Activated CD4-positive, alpha-beta memory T cell treated with anti-CD3 and anti-CD28 coated beads, Interleukin-2, amount 10 ng/mL, durations not matched to agents 7 days and 5 days (primary cell): ENCODE measurements around the gene CHRNB1. TPM values are rescaled to one million over a fixed set of nuclear protein-coding genes. Genes with fewer than 3 reads are reported as not detected.

ENCODE experiments used
- CTCF ChIA-PET: fragments of 350-600 bp; sonication (Branson Sonifier 250); formaldehyde crosslinking; loops from one replicate; lab custom pipeline; 2021; ENCODE audit warnings: antibody characterized with exemption, inconsistent platforms; lab: Charles Lee
- POLR2A ChIA-PET: fragments of 350-600 bp; sonication (Branson Sonifier 250); formaldehyde crosslinking; loops from one replicate; lab custom pipeline; 2021; ENCODE audit warnings: antibody characterized with exemption; lab: Charles Lee
- DNase-seq: peaks from one replicate; pipeline ENCODE4 v3.0.0-alpha.2; 2020
- H3K27ac Mint-ChIP-seq: one replicate; pipeline ENCODE4 v1.8.0; 2021; ENCODE audit warnings: mild to moderate bottlenecking, mixed read lengths
- H3K27me3 Mint-ChIP-seq: one replicate; pipeline ENCODE4 v1.8.0; 2021; ENCODE audit warnings: mixed read lengths
- H3K36me3 Mint-ChIP-seq: one replicate; pipeline ENCODE4 v1.8.0; 2021; ENCODE audit warnings: low read depth, mixed read lengths
- H3K4me1 Mint-ChIP-seq: one replicate; pipeline ENCODE4 v1.8.0; 2021; ENCODE audit warnings: mixed read lengths
- H3K4me3 Mint-ChIP-seq: one replicate; pipeline ENCODE4 v1.8.0; 2021; ENCODE audit warnings: mild to moderate bottlenecking, mixed read lengths
- H3K9me3 Mint-ChIP-seq: one replicate; pipeline ENCODE4 v1.8.0; 2021; ENCODE audit warnings: mixed read lengths
- total RNA-seq, 2 experiments: library from RNA; stranded (reverse); gene quantifications; one replicate each; pipeline ENCODE4 v1.2.3, GENCODE V29; 2021

The CHRNB1 gene
- total RNA-seq, 2 experiments from 2014 or later = 13.0 to 14.6 TPM

DNA sequence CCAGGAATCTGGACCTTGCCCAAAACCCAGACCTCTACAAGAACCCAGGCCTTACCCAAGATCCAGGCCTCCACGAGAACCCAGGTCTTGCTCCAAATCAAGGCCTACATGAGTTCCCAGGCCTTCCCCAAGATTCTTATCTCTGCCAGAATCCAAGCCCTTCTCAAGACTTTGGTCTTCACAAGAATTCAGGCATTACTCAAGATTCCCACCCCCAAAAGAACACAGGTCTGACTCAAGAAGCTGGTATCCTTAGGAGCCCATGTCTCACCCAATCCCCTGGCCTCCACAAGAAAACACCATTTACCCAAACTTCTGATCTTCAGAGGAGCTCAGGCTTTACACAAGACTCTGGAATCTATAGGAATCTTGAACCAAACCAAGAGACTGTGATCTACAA is 13.6 kb upstream of the CHRNB1 start:
- ChIA-PET CTCF (interaction anchor here (1.1 kb wide), 1 partner anchor 8 kb away, joined by 4 read pairs; no protein-coding TSS in a partner anchor), POLR2A (interaction anchor here (1.2 kb wide), 1 partner anchor 141 kb away, joined by 3 read pairs; no protein-coding TSS in a partner anchor)
- Mint-ChIP-seq H3K4me3 (no peak overlapping the region), H3K27me3 (peaks cover 1% of the 10 kb centered on the region), H3K36me3 (peaks cover 4% of the 10 kb centered on the region), H3K9me3 (no peaks in the 10 kb centered on the region), H3K27ac (no peak overlapping the region), H3K4me1 (peaks cover 10% of the 10 kb centered on the region)
- DNase-seq = no peak

DNA sequence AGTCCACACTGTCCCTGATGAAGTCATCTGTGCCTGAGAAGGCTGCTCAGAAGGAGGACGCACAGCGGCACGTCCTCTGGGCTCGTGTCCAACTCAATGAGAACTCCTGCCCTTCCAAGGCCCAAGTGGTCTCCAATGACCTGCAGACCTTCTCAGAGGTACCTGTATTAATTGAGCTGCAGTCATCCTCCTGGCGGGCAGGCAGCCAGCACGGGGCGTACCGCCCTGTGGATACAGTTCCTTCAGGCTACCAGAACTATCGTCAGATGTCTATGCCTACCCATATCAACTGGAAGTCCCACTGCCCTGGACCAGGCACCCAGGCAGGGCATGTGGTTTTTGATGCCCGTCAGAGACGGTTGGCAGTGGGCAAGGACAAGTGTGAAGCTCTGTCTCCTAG is 12.6 kb upstream of the CHRNB1 start:
- Mint-ChIP-seq H3K9me3 (no peaks in the 10 kb centered on the region), H3K27ac (no peak overlapping the region), H3K36me3 (peaks cover 6% of the 10 kb centered on the region), H3K4me1 (peaks cover 18% of the 10 kb centered on the region), H3K4me3 (no peak overlapping the region), H3K27me3 (peaks cover 1% of the 10 kb centered on the region)
- DNase-seq = no peak
- CTCF ChIA-PET = interaction anchor here (0.8 to 1.1 kb wide), 2 partner anchors 9 to 12 kb away, joined by 3 to 4 read pairs; no protein-coding TSS in a partner anchor
- POLR2A ChIA-PET = interaction anchor here (0.7 kb wide), 1 partner anchor 49 kb away, joined by 3 read pairs; no protein-coding TSS in a partner anchor

DNA sequence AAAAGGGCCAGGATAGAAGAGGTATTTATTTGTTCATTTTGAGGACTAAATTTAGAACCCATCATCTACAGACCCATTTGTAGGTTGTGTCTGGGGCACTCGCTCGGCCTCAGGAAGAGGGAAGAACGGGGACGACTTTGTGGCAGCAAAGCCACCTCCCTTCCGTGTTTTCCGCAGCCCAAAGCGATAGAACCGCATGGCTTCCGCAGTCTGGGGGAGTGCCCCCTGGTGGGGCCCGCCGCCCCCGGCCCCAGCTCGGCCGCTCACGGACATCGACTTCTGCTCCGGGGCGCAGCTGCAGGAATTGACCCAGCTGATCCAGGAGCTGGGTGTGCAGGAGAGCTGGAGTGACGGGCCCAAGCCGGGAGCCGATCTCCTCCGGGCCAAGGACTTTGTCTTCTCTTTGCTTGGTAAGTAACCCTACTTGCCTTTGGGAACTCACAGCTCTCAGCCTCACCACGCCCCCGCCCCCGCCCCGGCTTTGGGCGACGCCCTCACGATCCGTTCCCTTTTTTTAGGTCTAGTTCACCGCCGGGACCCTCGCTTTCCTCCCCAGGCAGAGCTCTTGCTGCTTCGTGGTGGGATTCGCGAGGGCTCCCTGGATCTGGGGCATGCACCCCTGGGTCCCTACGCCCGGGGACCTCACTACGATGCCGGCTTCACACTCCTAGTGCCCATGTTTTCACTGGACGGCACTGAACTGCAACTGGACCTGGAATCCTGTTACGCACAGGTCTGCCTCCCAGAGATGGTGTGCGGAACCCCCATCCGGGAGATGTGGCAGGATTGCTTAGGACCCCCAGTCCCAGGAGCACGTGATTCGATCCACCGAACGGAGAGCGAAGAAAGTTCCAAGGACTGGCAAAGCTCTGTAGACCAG is 8.9 kb upstream of the CHRNB1 start:
- Mint-ChIP-seq H3K9me3 (no peaks in the 10 kb centered on the region), H3K4me3 (peak overlapping the region; percentile 90), H3K27ac (peak overlapping the region; percentile 98), H3K4me1 (peaks cover 45% of the 10 kb centered on the region), H3K27me3 (peaks cover 26% of the 10 kb centered on the region), H3K36me3 (peaks cover 20% of the 10 kb centered on the region)
- DNase-seq = peak; percentile 75
- ChIA-PET CTCF (interaction anchor here (0.6 to 4.2 kb wide), 37 partner anchors 11 to 408 kb away, joined by 3 to 53 read pairs (median 6); partner anchors contain the start of genes ACADVL, ACAP1, CHRNB1 and DLG4), POLR2A (interaction anchor here (0.8 to 14.4 kb wide), 23 partner anchors 9 to 251 kb away, joined by 3 to 232 read pairs (median 8); partner anchors contain the start of genes ACAP1, CHRNB1, MPDU1 and NEURL4)

DNA sequence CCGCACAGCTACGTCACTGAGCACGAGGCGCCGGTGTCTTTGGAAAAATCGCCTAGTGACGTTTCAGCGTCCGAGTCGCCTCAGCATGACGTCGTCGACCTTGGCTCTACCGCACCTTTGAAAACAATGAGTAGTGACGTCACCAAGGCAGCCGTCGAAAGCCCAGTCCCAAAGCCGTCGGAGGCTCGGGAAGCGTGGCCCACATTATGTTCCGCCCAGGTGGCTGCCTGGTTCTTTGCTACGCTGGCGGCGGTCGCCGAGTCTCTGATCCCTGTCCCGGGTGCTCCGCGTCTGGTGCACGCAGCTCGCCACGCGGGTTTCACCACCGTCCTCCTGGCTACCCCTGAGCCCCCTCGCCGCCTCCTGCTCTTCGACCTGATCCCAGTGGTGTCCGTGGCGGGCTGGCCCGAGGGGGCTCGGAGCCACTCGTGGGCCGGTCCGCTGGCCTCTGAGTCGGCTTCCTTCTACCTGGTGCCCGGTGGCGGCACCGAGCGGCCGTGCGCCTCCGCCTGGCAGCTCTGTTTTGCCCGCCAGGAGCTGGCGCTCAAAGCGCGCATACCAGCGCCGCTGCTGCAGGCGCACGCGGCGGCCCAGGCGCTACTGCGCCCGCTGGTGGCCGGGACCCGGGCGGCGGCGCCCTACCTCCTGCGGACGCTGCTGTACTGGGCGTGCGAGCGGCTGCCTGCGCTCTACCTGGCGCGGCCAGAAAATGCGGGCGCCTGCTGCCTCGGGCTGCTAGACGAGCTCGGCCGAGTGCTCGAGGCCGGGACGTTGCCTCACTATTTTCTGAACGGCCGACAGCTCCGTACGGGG is 8.1 kb upstream of the CHRNB1 start:
- ChIA-PET POLR2A (interaction anchor here (1.0 to 14.4 kb wide), 23 partner anchors 9 to 250 kb away, joined by 3 to 232 read pairs (median 8); partner anchors contain the start of genes ACAP1, CHRNB1, MPDU1 and NEURL4), CTCF (interaction anchor here (0.6 to 4.2 kb wide), 39 partner anchors 10 to 407 kb away, joined by 3 to 53 read pairs (median 6); partner anchors contain the start of genes ACADVL, ACAP1, CHRNB1 and DLG4)
- peak overlapping the region; percentile 98 for H3K27ac Mint-ChIP-seq
- H3K9me3 Mint-ChIP-seq = no peaks in the 10 kb centered on the region
- DNase-seq = peak; percentile 85
- H3K27me3 Mint-ChIP-seq = peaks cover 34% of the 10 kb centered on the region
- peaks cover 45% of the 10 kb centered on the region for H3K4me1 Mint-ChIP-seq
- peak overlapping the region; percentile 90 for H3K4me3 Mint-ChIP-seq
- peaks cover 20% of the 10 kb centered on the region for H3K36me3 Mint-ChIP-seq

DNA sequence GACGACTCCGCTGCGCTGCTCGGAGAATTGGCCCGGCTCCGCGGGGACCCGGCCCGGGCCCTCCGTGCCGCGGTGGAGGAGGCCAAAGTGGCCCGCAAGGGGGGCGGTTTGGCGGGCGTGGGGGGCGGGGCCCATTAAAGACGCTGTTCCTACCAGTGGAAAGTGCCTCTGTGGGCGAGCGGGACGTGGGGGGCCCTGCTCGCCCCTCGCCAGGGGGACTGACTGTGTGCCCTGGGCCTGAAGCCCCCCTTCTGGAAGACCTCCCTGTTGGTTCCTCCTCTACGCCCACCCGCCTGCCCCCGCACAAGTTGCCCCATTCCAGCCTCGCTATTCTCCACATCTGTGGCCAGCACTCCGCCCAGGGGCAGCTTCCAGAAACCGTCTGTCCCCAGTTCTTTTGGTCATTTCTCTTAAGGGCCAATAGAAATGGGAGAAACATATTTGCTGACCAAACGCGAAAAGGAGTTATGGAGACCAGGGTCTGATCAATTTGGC is 7.4 kb upstream of the CHRNB1 start:
- Mint-ChIP-seq H3K27ac (peak overlapping the region; percentile 24), H3K4me3 (peak overlapping the region; percentile 90), H3K36me3 (peaks cover 20% of the 10 kb centered on the region), H3K9me3 (no peaks in the 10 kb centered on the region), H3K4me1 (peaks cover 45% of the 10 kb centered on the region), H3K27me3 (peaks cover 39% of the 10 kb centered on the region)
- DNase-seq = no peak
- ChIA-PET POLR2A (interaction anchor here (1.0 to 14.4 kb wide), 15 partner anchors 9 to 249 kb away, joined by 3 to 232 read pairs (median 20); partner anchors contain the start of genes ACAP1, CHRNB1, MPDU1 and POLR2A), CTCF (interaction anchor here (0.6 to 4.2 kb wide), 24 partner anchors 9 to 250 kb away, joined by 3 to 53 read pairs (median 8); partner anchors contain the start of genes ACADVL, CHRNB1, DLG4 and FXR2)

DNA sequence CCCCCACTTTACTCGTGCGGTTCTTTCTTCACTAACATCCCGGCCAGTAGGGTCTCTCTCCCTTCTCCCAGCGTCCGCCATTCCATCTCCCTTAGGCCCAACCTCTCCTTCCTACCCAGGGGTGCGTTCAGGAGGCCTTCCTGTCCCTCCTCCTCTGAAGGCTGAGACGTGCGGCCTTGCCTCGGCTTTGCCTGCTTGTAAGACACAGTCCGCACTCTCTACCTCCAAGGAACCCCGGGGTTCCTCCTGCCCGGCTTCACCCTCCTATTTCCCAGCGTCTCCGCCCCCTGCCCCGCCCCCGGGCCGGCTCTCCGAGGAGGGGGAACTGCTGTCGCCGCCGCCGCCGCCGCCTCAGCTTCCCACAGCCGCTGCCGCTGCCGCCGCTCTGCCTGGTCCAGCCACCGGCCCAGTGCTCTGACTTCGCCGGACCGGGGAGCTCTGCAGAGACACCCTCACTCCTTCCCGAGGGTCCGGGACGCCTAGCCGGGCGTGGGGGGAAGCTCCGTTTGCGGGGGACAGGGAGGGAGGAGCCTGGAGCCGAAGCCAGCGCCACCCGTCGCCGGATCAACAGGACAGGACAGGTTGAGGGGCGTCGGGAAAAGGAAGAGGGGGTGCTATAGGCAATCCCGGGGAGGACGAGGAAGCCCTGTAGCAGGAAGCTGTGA is 6.8 kb upstream of the CHRNB1 start:
- peak; percentile 59 for DNase-seq
- ChIA-PET CTCF (interaction anchor here (0.7 to 4.2 kb wide), 5 partner anchors 17 to 305 kb away, joined by 3 to 53 read pairs (median 18); partner anchors contain the start of gene NEURL4), POLR2A (interaction anchor here (1.5 to 14.4 kb wide), 6 partner anchors 16 to 249 kb away, joined by 3 to 232 read pairs (median 26); partner anchors contain the start of genes ACAP1, MPDU1, POLR2A and SENP3)
- Mint-ChIP-seq H3K4me3 (peak overlapping the region; percentile 69), H3K4me1 (peaks cover 45% of the 10 kb centered on the region), H3K27me3 (peaks cover 42% of the 10 kb centered on the region), H3K9me3 (no peaks in the 10 kb centered on the region), H3K36me3 (peaks cover 20% of the 10 kb centered on the region), H3K27ac (peak overlapping the region; percentile 24)

DNA sequence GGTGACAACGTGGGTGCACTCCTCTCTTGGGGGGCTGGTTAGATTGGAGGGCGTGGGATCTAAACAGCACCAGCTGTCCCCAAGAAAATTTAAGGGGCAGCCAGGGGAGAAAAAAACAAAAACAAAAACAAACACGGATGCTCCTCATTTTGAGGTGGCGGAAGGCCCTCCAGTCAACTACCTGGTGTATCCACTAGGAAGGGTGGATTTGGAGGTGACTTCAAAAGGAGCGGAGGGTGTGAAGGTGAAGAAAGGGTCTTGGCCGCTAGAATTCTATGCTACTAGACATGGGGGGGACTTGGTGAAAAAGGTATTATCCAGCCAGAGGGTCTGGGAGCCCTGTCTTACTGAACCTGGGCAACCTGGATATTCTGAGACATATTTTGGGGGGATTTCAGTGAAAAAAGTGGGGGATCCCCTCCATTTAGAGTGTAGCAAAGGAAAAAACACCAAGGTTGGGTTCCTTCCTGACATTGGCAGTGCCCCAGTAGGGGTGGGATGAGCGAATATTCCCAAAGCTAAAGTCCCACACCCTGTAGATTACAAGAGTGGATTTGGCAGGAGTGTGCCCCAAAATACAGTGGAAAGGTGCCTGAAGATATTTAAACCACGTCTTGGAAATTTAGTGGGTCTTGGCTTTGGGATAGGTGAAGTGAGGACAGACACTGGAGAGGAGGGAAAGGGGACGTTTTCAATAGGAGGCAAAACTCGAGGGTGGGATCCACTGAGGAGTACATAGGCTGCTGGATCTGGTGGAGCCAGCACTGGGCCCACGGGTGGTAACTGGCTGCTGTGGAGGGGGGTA is 6.0 kb upstream of the CHRNB1 start:
- Mint-ChIP-seq H3K27me3 (peaks cover 48% of the 10 kb centered on the region), H3K4me1 (peaks cover 45% of the 10 kb centered on the region), H3K9me3 (no peaks in the 10 kb centered on the region), H3K27ac (no peak overlapping the region), H3K36me3 (peaks cover 20% of the 10 kb centered on the region), H3K4me3 (peak overlapping the region; percentile 69)
- CTCF ChIA-PET = interaction anchor here (0.7 to 4.2 kb wide), 3 partner anchors 16 to 304 kb away, joined by 3 to 53 read pairs (median 18); no protein-coding TSS in a partner anchor
- POLR2A ChIA-PET = interaction anchor here (1.5 to 14.4 kb wide), 3 partner anchors 16 to 103 kb away, joined by 3 to 232 read pairs (median 40); partner anchors contain the start of genes ACAP1, POLR2A, SLC35G6 and ZBTB4
- DNase-seq = no peak

DNA sequence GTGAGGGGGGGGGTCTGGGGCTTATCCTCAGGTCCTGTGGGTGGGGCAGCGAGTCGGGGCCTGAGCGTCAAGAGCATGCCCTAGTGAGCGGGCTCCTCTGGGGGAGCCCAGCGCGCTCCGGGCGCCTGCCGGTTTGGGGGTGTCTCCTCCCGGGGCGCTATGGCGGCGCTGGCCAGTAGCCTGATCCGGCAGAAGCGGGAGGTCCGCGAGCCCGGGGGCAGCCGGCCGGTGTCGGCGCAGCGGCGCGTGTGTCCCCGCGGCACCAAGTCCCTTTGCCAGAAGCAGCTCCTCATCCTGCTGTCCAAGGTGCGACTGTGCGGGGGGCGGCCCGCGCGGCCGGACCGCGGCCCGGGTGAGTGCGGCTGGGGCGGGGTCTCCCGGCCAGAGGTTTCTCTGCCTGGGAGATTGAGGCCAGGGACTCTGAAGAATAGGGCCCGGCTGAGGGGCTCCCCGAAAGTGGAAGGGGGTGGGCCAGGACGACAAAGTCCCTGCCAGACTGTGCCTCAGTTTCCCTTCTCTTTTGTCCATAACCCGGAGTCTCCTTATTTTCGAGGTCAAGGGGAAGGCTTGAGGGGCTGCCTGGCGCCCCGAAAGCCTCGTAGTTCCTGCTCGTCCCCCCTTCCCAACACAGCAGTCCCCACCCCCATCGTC is 5.3 kb upstream of the CHRNB1 start, which contains the start of gene FGF11:
Gene FGF11, plus strand, starts transcription at position 51 of the 651 bp plus-strand sequence. Its CDS starts 109 bp downstream, at position 160.
- Mint-ChIP-seq H3K4me1 (peaks cover 45% of the 10 kb centered on the region), H3K9me3 (no peaks in the 10 kb centered on the region), H3K36me3 (peaks cover 20% of the 10 kb centered on the region), H3K27ac (no peak within 1 kb of the TSS), H3K4me3 (peak within 1 kb of the TSS; percentile 74), H3K27me3 (peaks cover 55% of the 10 kb centered on the region)
- POLR2A ChIA-PET = interaction anchor here (0.8 to 14.4 kb wide), 5 partner anchors 16 to 122 kb away, joined by 3 to 232 read pairs (median 5); partner anchors contain the start of genes ACAP1, POLR2A, SLC35G6 and ZBTB4
- CTCF ChIA-PET = interaction anchor here (0.7 to 3.7 kb wide), 3 partner anchors 72 to 395 kb away, joined by 3 to 18 read pairs (median 3); no protein-coding TSS in a partner anchor
- peak; percentile 22 for DNase-seq

DNA sequence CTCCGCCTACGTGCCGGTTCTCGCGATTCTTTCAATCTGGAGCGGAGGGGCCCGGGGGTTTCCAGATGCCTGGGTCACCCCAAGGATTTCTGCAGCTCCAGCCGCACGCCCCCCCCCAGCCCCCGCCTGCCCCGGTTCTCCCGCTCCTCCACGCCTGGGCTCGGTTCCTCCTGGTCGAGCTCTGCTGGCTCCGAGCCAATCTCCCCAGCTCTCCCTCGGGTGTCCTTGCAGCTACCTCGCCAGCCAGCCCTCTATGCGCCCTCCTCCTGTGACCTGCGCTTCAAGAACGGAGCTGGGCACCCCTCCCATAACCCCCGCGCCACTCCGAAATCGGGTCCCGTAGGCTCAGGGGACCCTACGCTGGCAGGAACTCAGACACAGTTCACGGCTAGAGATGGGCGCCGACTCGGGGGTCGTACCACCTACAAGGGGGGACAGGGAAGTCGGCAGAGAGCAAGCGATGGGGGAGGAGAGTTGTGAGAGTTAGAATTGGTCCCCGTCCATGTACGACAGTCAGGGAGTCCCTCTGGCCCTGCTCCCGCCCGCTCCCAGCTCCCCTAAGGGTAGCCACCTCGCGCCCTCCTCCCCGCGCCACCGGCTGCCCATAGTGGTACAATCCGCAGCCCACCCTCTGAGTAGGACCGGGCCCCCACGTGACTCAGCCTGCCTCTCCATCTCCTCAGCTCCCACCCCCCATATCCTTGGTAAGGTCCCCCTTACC is 4.6 kb upstream of the CHRNB1 start:
- Mint-ChIP-seq H3K4me3 (peak overlapping the region; percentile 74), H3K36me3 (peaks cover 20% of the 10 kb centered on the region), H3K27ac (no peak overlapping the region), H3K27me3 (peaks cover 60% of the 10 kb centered on the region), H3K9me3 (no peaks in the 10 kb centered on the region), H3K4me1 (peaks cover 46% of the 10 kb centered on the region)
- POLR2A ChIA-PET = interaction anchor here (0.7 to 14.4 kb wide), 8 partner anchors 13 to 143 kb away, joined by 3 to 232 read pairs (median 4); partner anchors contain the start of genes MPDU1, POLR2A, SLC35G6 and ZBTB4
- CTCF ChIA-PET = interaction anchor here (0.5 to 3.7 kb wide), 5 partner anchors 17 to 394 kb away, joined by 3 to 18 read pairs (median 3); no protein-coding TSS in a partner anchor
- peak; percentile 52 for DNase-seq
